Body of pancreas (tissue), 4 donors: ENCODE measurements around the gene AKR1C4. TPM values are rescaled to one million over a fixed set of nuclear protein-coding genes. Genes with fewer than 3 reads are reported as not detected.

Source experiments
- ATAC-seq: fragments of 150-250 bp; one replicate; pipeline ENCODE4 v1.9.1; 2016
- DNase-seq, 4 donors: peaks; one replicate each; pipeline ENCODE4 v3.0.0-alpha.2; 2019
- H3K27ac ChIP-seq, 4 donors: fragments of 200-600 bp; sonication (generic); 1 replicate in 3 of 4; 2 replicates in 1 of 4; pipeline versions ENCODE4 v1.5.1 to v1.6.1; 2016 to 2019; ENCODE audit warnings: mild to moderate bottlenecking in 1 of 4, mixed read lengths in 1 of 4, moderate library complexity in 1 of 4
- H3K27me3 ChIP-seq, 2 donors: fragments of 200-600 bp; sonication (generic); one replicate each; pipeline ENCODE4 v1.6.0; 2016; ENCODE audit warnings: mild to moderate bottlenecking in 1 of 2
- H3K36me3 ChIP-seq, 2 donors: fragments of 200-600 bp; sonication (generic); replicated peaks in 1 of 2; 2 replicates each; pipeline ENCODE4 v1.5.1; 2016; ENCODE audit warnings: low read depth in 2 of 2; ENCODE audit not compliant: insufficient read depth in 1 of 2
- H3K4me1 ChIP-seq: fragments of 200-600 bp; sonication (generic); one replicate; pipeline ENCODE4 v1.6.0; 2016
- H3K4me3 ChIP-seq, 2 donors: fragments of 200-600 bp; sonication (generic); 1 replicate in 1 of 2; 2 replicates in 1 of 2; pipeline ENCODE4 v1.5.1; 2016 to 2019
- H3K9me3 ChIP-seq, 3 donors: fragments of 200-600 bp; sonication (generic); 1 replicate in 2 of 3; 2 replicates in 1 of 3; pipeline ENCODE4 v1.5.1; 2016
- CTCF ChIP-seq, 7 experiments: fragments of 450-650 bp in 4 of 7; fragments of 200-600 bp in 3 of 7; sonication (generic) in 3 of 7; IDR thresholded peaks; one replicate each; pipeline ENCODE4 v1.5.1; 2016 to 2019; ENCODE audit warnings: antibody characterized with exemption in 7 of 7
- POLR2A ChIP-seq, 3 donors: fragments of 450-650 bp; IDR thresholded peaks; one replicate each; pipeline ENCODE4 v1.6.1; 2016; ENCODE audit warnings: antibody characterized with exemption in 3 of 3, mild to moderate bottlenecking in 2 of 3
- WGBS, 2 donors: methylation state at CpG; one replicate each; pipeline ENCODE4 v1.1.5; 2017; 5-methylcytosine and 5-hydroxymethylcytosine counted together
- intact Hi-C: fragments of 100-400 bp; cut with DNase I; formaldehyde crosslinking; loops from one replicate; pipeline ENCODE4 v1.15.1; 2023
- total RNA-seq, 2 donors: library from RNA; depleted of rRNA; stranded (reverse); fragments of >200 nt; gene quantifications; one replicate each; pipeline ENCODE4 v1.1.0, GENCODE V29; 2016

Gene AKR1C4
- total RNA-seq, 2 donors from 2014 or later = 1.0 TPM; not detected in 1

- no peak for ATAC-seq
- Histone ChIP-seq H3K9me3 (no peaks in the 10 kb centered on the region), H3K27me3 (no peaks in the 10 kb centered on the region), H3K4me3 (no peak overlapping the region), H3K27ac (no peak overlapping the region), H3K36me3 (no peaks in the 10 kb centered on the region), H3K4me1 (no peaks in the 10 kb centered on the region)
- intact Hi-C loops = no loop called here
- no peak for DNase-seq
- TF ChIP-seq CTCF (IDR thresholded peaks at IDR 0.05) = no peak
- TF ChIP-seq POLR2A (IDR thresholded peaks at IDR 0.05) = no peak
- 88 to 94% methylated on average over 3 of the region's 3 CpGs for WGBS, 2 donors
These were observed 64.2 kb downstream of the AKR1C4 start for GRCh38 chr10:5260828-5261227.

- Histone ChIP-seq H3K4me3 (no peak overlapping the region), H3K27me3 (no peaks in the 10 kb centered on the region), H3K9me3 (no peaks in the 10 kb centered on the region), H3K4me1 (no peaks in the 10 kb centered on the region), H3K27ac (no peak overlapping the region), H3K36me3 (no peaks in the 10 kb centered on the region)
- no peak for TF ChIP-seq POLR2A (IDR thresholded peaks at IDR 0.05)
- TF ChIP-seq CTCF (IDR thresholded peaks at IDR 0.05) = no peak
- ATAC-seq (no peak), DNase-seq (no peak)
- intact Hi-C loops = no loop called here
- 82 to 84% methylated on average over 1 of the region's 1 CpG for WGBS, 2 donors
These were observed 68.5 kb downstream of the AKR1C4 start for GRCh38 chr10:5265139-5265538.

GRCh38 chr10:5266351-5266750, 69.7 kb downstream of the AKR1C4 start:
- DNase-seq (no peak), ATAC-seq (no peak)
- Histone ChIP-seq H3K36me3 (no peaks in the 10 kb centered on the region), H3K4me3 (no peak overlapping the region), H3K27me3 (no peaks in the 10 kb centered on the region), H3K27ac (no peak overlapping the region), H3K9me3 (no peaks in the 10 kb centered on the region), H3K4me1 (no peaks in the 10 kb centered on the region)
- 67 to 96% methylated on average over 1 of the region's 1 CpG for WGBS, 2 donors
- no peak for TF ChIP-seq CTCF (IDR thresholded peaks at IDR 0.05)
- TF ChIP-seq POLR2A (IDR thresholded peaks at IDR 0.05) = no peak
- intact Hi-C loops = no loop called here

- intact Hi-C loops = no loop called here
- no peaks in the 10 kb centered on the region for H3K4me1 ChIP-seq
- no peak overlapping the region for H3K4me3 ChIP-seq
- H3K27ac ChIP-seq = no peak overlapping the region
- no peaks in the 10 kb centered on the region for H3K36me3 ChIP-seq
- ATAC-seq (no peak), DNase-seq (no peak)
- WGBS, 2 donors = 96 to 100% methylated on average over 1 of the region's 1 CpG
- no peaks in the 10 kb centered on the region for H3K9me3 ChIP-seq
- TF ChIP-seq POLR2A (IDR thresholded peaks at IDR 0.05) (no peak), CTCF (IDR thresholded peaks at IDR 0.05) (no peak)
- H3K27me3 ChIP-seq = no peaks in the 10 kb centered on the region
These were observed 70.2 kb downstream of the AKR1C4 start for GRCh38 chr10:5266804-5267203.

GRCh38 chr10:5268234-5268633, 71.6 kb downstream of the AKR1C4 start:
- DNase-seq (no peak), ATAC-seq (no peak)
- intact Hi-C loops = no loop called here
- Histone ChIP-seq H3K9me3 (no peaks in the 10 kb centered on the region), H3K27me3 (no peaks in the 10 kb centered on the region), H3K4me1 (no peaks in the 10 kb centered on the region), H3K27ac (no peak overlapping the region), H3K36me3 (no peaks in the 10 kb centered on the region), H3K4me3 (no peak overlapping the region)
- no peak for TF ChIP-seq CTCF (IDR thresholded peaks at IDR 0.05)
- no peak for TF ChIP-seq POLR2A (IDR thresholded peaks at IDR 0.05)

Other genes with a start within 250 kb of the AKR1C4 start
- gene AKR1C1, start 233.4 kb upstream of the AKR1C4 start, total RNA-seq = 10 to 100 TPM; 18.9 to 49.4 TPM
- gene AKR1C2, start 193.0 kb upstream of the AKR1C4 start, total RNA-seq = 1 to 10 TPM; 3.1 to 5.6 TPM
- gene AKR1C3, start 102.4 kb upstream of the AKR1C4 start, total RNA-seq = 10 to 100 TPM; 31.1 to 34.6 TPM
- gene AKR1C8, start 11.7 kb upstream of the AKR1C4 start, total RNA-seq = not detected
- 1 to 10 TPM in 1 of 2 donors, not detected in 1; 1.0 TPM for gene UCN3, start 168.1 kb downstream of the AKR1C4 start, total RNA-seq
- not detected for gene TUBAL3, start 208.0 kb downstream of the AKR1C4 start, total RNA-seq
- gene NET1, start 215.7 kb downstream of the AKR1C4 start, total RNA-seq = 10 to 100 TPM; 37.9 to 70.3 TPM